GM18505 (cell line): Measurements from ENCODE around the gene DLGAP4.
A peak's percentile ranks its signal among the peaks of the same experiment; 100 is the strongest.
"Not testable (repeated sequence)": the region's sequence is repeated elsewhere in the genome, so short reads cannot be mapped to it uniquely, and the experiment has no call there.

Source experiments
- ATAC-seq: cut with Tn5 transposase; IDR thresholded peaks from one replicate; pipeline ENCODE4 v1.9.1; 2021; ENCODE audit not compliant: unreplicated experiment
- POLR2A ChIP-seq: IDR thresholded peaks from 4 replicates; pipeline ENCODE4 v1.6.1; 2011; ENCODE audit warnings: borderline replicate concordance; ENCODE audit not compliant: insufficient read depth, insufficient read length; ENCODE audit errors: extremely low read depth

The DLGAP4 gene

DNA sequence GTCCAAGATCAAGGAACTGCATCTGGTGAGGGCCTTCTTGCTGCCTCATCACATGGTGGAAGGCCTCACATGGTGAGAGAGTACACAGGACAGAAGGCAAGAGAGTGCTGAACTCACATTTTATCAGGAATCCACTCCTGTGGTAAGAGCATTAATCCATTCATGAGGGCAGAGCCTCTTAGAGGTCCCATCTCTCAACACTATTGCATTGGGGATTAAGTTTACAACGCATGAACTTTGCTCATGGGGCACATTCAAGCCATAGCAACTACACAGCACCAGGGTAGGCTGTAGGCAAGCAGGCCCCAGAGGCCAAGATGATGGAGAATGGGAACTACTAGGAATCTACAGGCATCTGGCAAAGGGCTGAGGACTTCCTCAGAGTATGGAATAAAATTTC lies 257.2 kb downstream of the DLGAP4 start:
- no peak for ATAC-seq
- no peak for TF ChIP-seq POLR2A

GRCh38 chr20:36564078-36564725 lies 258.1 kb downstream of the DLGAP4 start:
- not testable (repeated sequence) for ATAC-seq

GRCh38 chr20:36564726-36565121 lies 258.6 kb downstream of the DLGAP4 start:
- not testable (repeated sequence) for ATAC-seq

DNA sequence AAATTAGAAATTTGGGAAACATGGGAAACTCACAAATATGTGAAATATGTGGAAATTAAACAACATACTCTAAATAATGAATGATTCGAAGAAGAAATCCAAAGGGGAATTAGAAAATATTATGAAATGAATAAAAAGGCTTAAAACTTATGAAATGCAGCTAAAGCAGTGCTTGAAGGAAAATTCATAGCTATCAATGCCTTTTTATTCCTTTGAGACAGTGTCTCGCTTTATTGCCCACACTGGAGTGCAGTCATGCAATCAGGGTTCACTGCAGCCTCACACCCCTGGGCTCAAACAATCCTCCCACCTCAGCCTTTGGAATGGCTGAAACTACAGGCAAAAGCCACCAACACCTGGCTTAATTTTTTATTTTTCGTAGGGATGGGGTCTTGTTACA lies 259.4 kb downstream of the DLGAP4 start:
- no peak for TF ChIP-seq POLR2A
- no peak for ATAC-seq

DNA sequence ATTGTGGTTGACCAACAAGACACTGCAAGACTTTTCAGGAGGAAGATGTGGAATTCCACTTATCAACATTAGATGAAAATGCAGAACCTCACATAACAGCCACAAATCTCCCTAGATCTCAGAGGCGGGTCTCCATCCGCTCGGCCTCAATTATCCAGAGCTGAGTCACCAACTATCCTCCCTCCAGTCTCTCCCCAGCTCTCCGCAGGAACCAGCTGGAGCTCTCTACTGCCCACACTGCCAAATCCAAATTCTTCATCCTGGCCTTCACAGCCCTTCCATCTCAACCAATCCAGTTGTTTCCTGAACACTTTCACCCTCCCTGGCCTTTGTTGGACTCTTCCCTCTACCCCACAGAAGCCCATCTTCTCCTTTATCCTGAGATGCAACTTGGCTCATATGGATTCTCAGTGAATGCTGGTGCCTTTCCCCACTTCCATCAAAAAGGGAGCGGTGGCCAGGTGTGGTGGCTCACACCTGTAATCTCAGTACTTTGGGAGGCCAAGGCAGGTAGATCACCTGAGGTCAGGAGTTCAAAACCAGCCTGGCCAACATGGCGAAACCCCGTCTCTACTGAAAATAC lies 263.8 kb downstream of the DLGAP4 start:
- ATAC-seq: no peak
- TF ChIP-seq POLR2A: no peak

GRCh38 chr20:36571564-36572504 lies 265.7 kb downstream of the DLGAP4 start:
- no peak for TF ChIP-seq POLR2A
- ATAC-seq: no peak

DNA sequence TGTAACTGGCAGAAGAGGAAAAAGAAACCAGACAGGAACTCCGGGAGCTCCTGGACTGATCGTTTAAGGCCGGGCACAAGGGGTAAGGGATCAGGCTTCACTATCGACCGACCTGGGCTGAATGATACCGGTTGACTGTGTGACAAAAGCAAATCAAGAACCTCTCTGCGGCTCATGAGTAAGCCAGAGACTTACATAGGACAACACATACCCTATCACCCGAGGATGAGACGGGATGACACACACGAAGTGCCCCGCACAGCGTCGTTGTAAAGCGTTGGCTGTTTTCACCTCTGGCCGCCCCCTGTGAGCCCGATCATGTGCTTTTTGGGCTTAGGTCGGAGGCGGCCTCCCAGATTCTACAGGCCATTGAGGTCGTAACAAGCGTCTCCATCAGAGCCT lies 266.6 kb downstream of the DLGAP4 start:
- ATAC-seq: peak; percentile 16

GRCh38 chr20:36573103-36573797 lies 267.1 kb downstream of the DLGAP4 start, which contains the start of gene TGIF2:
Gene TGIF2, plus strand, starts transcription at chr20:36573597. Its CDS starts 5,178 bp downstream, at chr20:36578775.
- peak; percentile 58 for ATAC-seq
- peak; percentile 81 for TF ChIP-seq POLR2A

More for the DNA sequence above, 266.6 kb downstream of the DLGAP4 start:
- TF ChIP-seq POLR2A: no peak

- no peak for TF ChIP-seq POLR2A
- ATAC-seq: peak; percentile 1
Observed at GRCh38 chr20:36573798-36574365, 267.7 kb downstream of the DLGAP4 start.

DNA sequence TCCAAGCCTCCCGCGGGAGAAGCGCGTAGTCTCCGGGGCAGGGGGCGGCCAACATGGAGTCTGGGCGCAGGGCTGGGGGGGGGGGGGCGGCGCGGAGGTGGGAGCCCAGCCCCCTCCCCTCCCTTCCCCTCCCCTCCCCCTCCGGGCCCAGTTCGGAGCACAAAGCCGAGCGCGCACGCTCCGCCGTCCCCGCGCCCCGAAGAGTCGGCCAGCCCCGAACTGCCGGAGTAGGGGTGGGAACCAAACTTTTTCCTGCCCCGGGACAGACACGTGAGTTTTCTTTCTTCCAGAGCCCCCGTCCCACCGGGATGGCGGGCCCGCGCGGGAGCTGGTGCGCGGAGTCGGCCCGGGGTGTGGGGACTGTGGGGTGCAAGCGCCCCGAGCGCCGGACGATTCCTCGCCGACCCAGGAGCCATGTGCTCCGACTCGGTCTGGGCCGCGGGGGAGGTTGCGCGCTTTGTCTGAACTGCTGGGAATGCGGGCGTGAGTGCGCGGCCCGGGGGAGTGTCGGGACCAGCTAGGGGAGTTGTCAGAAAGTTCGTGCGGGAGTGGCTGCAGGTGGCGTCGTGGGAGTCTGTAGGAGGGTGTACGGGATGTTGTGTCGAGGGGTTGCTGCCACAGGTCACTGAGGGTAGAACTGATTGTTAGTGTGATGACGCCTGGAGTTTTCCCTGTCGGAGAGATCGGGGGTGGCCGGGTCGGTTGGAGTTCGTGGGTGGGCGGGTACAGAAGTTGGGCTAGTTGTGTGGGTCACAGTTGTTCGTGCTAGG lies 268.4 kb downstream of the DLGAP4 start:
- ATAC-seq: no peak
- TF ChIP-seq POLR2A: peak; percentile 13

DNA sequence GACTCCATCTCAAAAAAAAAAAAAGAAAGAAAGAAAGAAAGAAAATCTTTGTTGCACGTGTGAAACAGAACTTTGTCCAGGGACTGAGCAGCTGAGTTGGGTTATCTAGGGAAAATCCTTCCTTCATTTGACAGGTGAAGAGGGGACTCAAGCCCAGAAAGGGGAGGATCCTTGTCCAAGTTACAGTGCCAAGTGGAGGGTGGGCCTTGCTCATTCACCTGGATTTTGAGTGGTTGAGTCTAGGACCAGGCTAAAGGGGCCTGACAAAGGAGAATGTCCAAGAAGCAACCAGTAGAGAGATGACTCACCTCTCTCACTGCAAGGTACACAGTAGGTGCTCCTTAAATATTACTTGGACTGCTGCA lies 269.9 kb downstream of the DLGAP4 start:
- no peak for ATAC-seq
- TF ChIP-seq POLR2A: no peak
